ENCODE results near the gene SPTBN2.

DNA sequence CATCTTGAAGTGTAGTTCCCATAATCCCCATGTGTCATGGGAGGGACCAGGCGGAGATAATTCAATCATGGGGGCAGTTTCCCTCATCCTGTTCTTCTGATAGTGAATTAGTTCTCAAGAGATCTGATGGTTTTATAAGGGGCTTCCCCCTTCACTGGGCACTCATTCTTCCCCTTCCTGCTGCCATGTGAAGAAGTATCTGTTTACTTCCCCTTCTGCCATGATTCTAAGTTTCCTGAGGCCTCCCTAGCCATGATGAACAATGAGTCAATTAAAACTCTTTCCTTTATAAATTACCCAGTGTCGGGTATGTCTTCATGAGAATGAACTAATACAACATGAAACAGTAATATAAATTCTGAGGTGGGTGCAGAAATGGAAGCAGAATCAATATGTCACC, 12.1 kb upstream of the SPTBN2 start:
- TF ChIP-seq, protein P1, sequence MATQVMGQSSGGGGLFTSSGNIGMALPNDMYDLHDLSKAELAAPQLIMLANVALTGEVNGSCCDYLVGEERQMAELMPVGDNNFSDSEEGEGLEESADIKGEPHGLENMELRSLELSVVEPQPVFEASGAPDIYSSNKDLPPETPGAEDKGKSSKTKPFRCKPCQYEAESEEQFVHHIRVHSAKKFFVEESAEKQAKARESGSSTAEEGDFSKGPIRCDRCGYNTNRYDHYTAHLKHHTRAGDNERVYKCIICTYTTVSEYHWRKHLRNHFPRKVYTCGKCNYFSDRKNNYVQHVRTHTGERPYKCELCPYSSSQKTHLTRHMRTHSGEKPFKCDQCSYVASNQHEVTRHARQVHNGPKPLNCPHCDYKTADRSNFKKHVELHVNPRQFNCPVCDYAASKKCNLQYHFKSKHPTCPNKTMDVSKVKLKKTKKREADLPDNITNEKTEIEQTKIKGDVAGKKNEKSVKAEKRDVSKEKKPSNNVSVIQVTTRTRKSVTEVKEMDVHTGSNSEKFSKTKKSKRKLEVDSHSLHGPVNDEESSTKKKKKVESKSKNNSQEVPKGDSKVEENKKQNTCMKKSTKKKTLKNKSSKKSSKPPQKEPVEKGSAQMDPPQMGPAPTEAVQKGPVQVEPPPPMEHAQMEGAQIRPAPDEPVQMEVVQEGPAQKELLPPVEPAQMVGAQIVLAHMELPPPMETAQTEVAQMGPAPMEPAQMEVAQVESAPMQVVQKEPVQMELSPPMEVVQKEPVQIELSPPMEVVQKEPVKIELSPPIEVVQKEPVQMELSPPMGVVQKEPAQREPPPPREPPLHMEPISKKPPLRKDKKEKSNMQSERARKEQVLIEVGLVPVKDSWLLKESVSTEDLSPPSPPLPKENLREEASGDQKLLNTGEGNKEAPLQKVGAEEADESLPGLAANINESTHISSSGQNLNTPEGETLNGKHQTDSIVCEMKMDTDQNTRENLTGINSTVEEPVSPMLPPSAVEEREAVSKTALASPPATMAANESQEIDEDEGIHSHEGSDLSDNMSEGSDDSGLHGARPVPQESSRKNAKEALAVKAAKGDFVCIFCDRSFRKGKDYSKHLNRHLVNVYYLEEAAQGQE (IDR thresholded peaks at IDR 0.05; ENCODE audit: insufficient read depth in 1 of 2, low read depth in 2 of 2, low read length in 2 of 2) = no peak
- TF ChIP-seq TAF1 (IDR thresholded peaks at IDR 0.05; ENCODE audit: borderline replicate concordance, insufficient read depth, low read length) (no peak), SIN3A (IDR thresholded peaks at IDR 0.05; ENCODE audit: borderline replicate concordance, insufficient read depth, low read length) (no peak), POLR2AphosphoS5 (IDR thresholded peaks at IDR 0.05; ENCODE audit: low read depth, low read length) (no peak), FOXP2 (optimal IDR thresholded peaks at IDR 0.05; ENCODE audit: borderline replicate concordance, extremely low read depth, extremely low read length, insufficient read depth) (no peak)
